Measurements from ENCODE around the gene IRF9. TPM values are rescaled to one million over a fixed set of nuclear protein-coding genes. Genes with fewer than 3 reads are reported as not detected.

IRF9 gene
- total RNA-seq, 3 donors from 2014 or later, result 44.6 to 76.0 (median 54.7) TPM

GRCh38 chr14:24204163-24205146 lies 43.4 kb downstream of the IRF9 start:
- no peaks in the 10 kb centered on the region for H3K36me3 ChIP-seq
- TF ChIP-seq POLR2A (IDR thresholded peaks at IDR 0.05) (no peak), POLR2AphosphoS5 (IDR thresholded peaks at IDR 0.05) (no peak), CTCF (IDR thresholded peaks at IDR 0.05) (no peak)

GRCh38 chr14:24206260-24207103 lies 45.4 kb downstream of the IRF9 start:
- Histone ChIP-seq H3K4me1 (no peaks in the 10 kb centered on the region), H3K9me3 (no peaks in the 10 kb centered on the region), H3K36me3 (no peaks in the 10 kb centered on the region), H3K4me3 (no peak overlapping the region), H3K27ac (no peak overlapping the region), H3K27me3 (no peaks in the 10 kb centered on the region)
- intact Hi-C loops (cut with DNase I; ENCODE audit: low total_unique reads), result no loop called here
- TF ChIP-seq CTCF (IDR thresholded peaks at IDR 0.05) (no peak), POLR2A (IDR thresholded peaks at IDR 0.05) (no peak), POLR2AphosphoS5 (IDR thresholded peaks at IDR 0.05) (no peak)
- DNase-seq (ENCODE audit: low spot score in 2 of 2), result no peak

More at GRCh38 chr14:24204163-24205146, 43.4 kb downstream of the IRF9 start:
- no peak overlapping the region for H3K4me3 ChIP-seq
- no peaks in the 10 kb centered on the region for H3K4me1 ChIP-seq
- no peak overlapping the region for H3K27ac ChIP-seq
- no peak for DNase-seq (ENCODE audit: low spot score in 2 of 2)
- no peaks in the 10 kb centered on the region for H3K27me3 ChIP-seq
- H3K9me3 ChIP-seq, result no peaks in the 10 kb centered on the region
- intact Hi-C loops (cut with DNase I; ENCODE audit: low total_unique reads), result no loop called here

GRCh38 chr14:24207104-24207551 lies 46.1 kb downstream of the IRF9 start:
- Histone ChIP-seq H3K4me3 (no peak overlapping the region), H3K4me1 (no peaks in the 10 kb centered on the region), H3K36me3 (no peaks in the 10 kb centered on the region), H3K27me3 (no peaks in the 10 kb centered on the region), H3K27ac (no peak overlapping the region), H3K9me3 (no peaks in the 10 kb centered on the region)
- DNase-seq (ENCODE audit: low spot score in 2 of 2), result no peak
- TF ChIP-seq POLR2AphosphoS5 (IDR thresholded peaks at IDR 0.05), result no peak
- TF ChIP-seq POLR2A (IDR thresholded peaks at IDR 0.05), result no peak
- no peak for TF ChIP-seq CTCF (IDR thresholded peaks at IDR 0.05)
- intact Hi-C loops (cut with DNase I; ENCODE audit: low total_unique reads), result no loop called here

GRCh38 chr14:24207625-24208024 lies 46.6 kb downstream of the IRF9 start:
- no peak for DNase-seq (ENCODE audit: low spot score in 2 of 2)
- Histone ChIP-seq H3K27me3 (no peaks in the 10 kb centered on the region), H3K9me3 (no peaks in the 10 kb centered on the region), H3K4me3 (no peak overlapping the region), H3K27ac (no peak overlapping the region), H3K4me1 (no peaks in the 10 kb centered on the region), H3K36me3 (no peaks in the 10 kb centered on the region)
- intact Hi-C loops (cut with DNase I; ENCODE audit: low total_unique reads), result no loop called here
- no peak for TF ChIP-seq POLR2AphosphoS5 (IDR thresholded peaks at IDR 0.05)
- no peak for TF ChIP-seq CTCF (IDR thresholded peaks at IDR 0.05)
- TF ChIP-seq POLR2A (IDR thresholded peaks at IDR 0.05), result no peak

All from breast epithelium (tissue), 4 donors.